Neuronal stem cell (in vitro differentiated cells): ENCODE data around the gene MAP1LC3C.

Experiments
- DNase-seq: peaks from one replicate; pipeline ENCODE4 v3.0.0-alpha.2; 2013; ENCODE audit warnings: low spot score
- H2AFZ ChIP-seq: one replicate; pipeline ENCODE4 v1.6.1; 2013; ENCODE audit warnings: mild to moderate bottlenecking, low read length, inconsistent platforms
- H2AK5ac ChIP-seq: 2 replicates; pipeline ENCODE4 v1.6.1; 2013; ENCODE audit warnings: low read depth, mild to moderate bottlenecking, inconsistent platforms, low read length, moderate library complexity, mixed read lengths
- H2BK120ac ChIP-seq: 2 replicates; pipeline ENCODE4 v1.6.1; 2013; ENCODE audit warnings: low read depth, mild to moderate bottlenecking, inconsistent platforms, low read length, moderate library complexity, mixed read lengths
- H2BK12ac ChIP-seq: one replicate; pipeline ENCODE4 v1.6.1; 2013; ENCODE audit warnings: low read length, inconsistent platforms
- H2BK15ac ChIP-seq: 2 replicates; pipeline ENCODE4 v1.6.1; 2013; ENCODE audit warnings: mild to moderate bottlenecking, low read length, inconsistent platforms, mixed read lengths
- H2BK5ac ChIP-seq: one replicate; pipeline ENCODE4 v1.6.1; 2013; ENCODE audit warnings: inconsistent platforms, mild to moderate bottlenecking, low read length, moderate library complexity
- H3K14ac ChIP-seq: one replicate; pipeline ENCODE4 v1.6.1; 2013; ENCODE audit warnings: low read length, inconsistent platforms
- H3K18ac ChIP-seq: 2 replicates; pipeline ENCODE4 v1.6.1; 2013; ENCODE audit warnings: low read length, inconsistent platforms
- H3K23ac ChIP-seq: 2 replicates; pipeline ENCODE4 v1.6.1; 2013; ENCODE audit warnings: low read depth, mild to moderate bottlenecking, mixed read lengths, low read length, inconsistent platforms; ENCODE audit not compliant: poor library complexity
- H3K27ac ChIP-seq: replicated peaks from 3 replicates; pipeline ENCODE4 v1.5.1; 2013; ENCODE audit warnings: low read length, inconsistent platforms
- H3K27me3 ChIP-seq, 3 experiments: 2 replicates each; pipeline ENCODE4 v1.6.1; 2013; ENCODE audit warnings: low read length in 3 of 3, mild to moderate bottlenecking in 2 of 3, inconsistent platforms in 1 of 3, low read depth in 1 of 3, mixed read lengths in 1 of 3, moderate library complexity in 1 of 3; ENCODE audit not compliant: control insufficient read depth in 3 of 3, insufficient read depth in 3 of 3
- H3K36me3 ChIP-seq, 2 donors: replicated peaks in 1 of 2; 2 replicates each; pipeline ENCODE4 v1.6.1; 2013; ENCODE audit warnings: low read length in 2 of 2; ENCODE audit not compliant: control insufficient read depth in 2 of 2, insufficient read depth in 2 of 2
- H3K4ac ChIP-seq: 2 replicates; pipeline ENCODE4 v1.6.1; 2013; ENCODE audit warnings: inconsistent platforms, mild to moderate bottlenecking, low read length, moderate library complexity
- H3K4me1 ChIP-seq, 2 donors: 1 replicate in 1 of 2; 2 replicates in 1 of 2; pipeline ENCODE4 v1.6.1; 2013; ENCODE audit warnings: low read length in 2 of 2, low read depth in 1 of 2; ENCODE audit not compliant: control insufficient read depth in 2 of 2, insufficient read depth in 1 of 2
- H3K4me2 ChIP-seq: one replicate; pipeline ENCODE4 v1.6.1; 2013; ENCODE audit warnings: mild to moderate bottlenecking, low read length, inconsistent platforms; ENCODE audit not compliant: insufficient read depth, poor library complexity, severe bottlenecking
- H3K4me3 ChIP-seq, 2 donors: 2 replicates each; pipeline ENCODE4 v1.5.1; 2013; ENCODE audit warnings: low read length in 2 of 2, mild to moderate bottlenecking in 2 of 2, inconsistent platforms in 1 of 2, moderate library complexity in 1 of 2
- H3K79me1 ChIP-seq: one replicate; pipeline ENCODE4 v1.6.1; 2013; ENCODE audit warnings: low read depth, mild to moderate bottlenecking, inconsistent platforms, low read length, moderate library complexity
- H3K9ac ChIP-seq: one replicate; pipeline ENCODE4 v1.6.1; 2013; ENCODE audit warnings: mild to moderate bottlenecking, low read depth, low read length, inconsistent platforms; ENCODE audit not compliant: poor library complexity
- H3K9me3 ChIP-seq, 2 donors: replicated peaks in 1 of 2; 2 replicates each; pipeline versions ENCODE3 to v1.6.1; 2013; ENCODE audit warnings: low read length in 2 of 2, mild to moderate bottlenecking in 2 of 2, inconsistent platforms in 1 of 2, low read depth in 1 of 2, mixed read lengths in 1 of 2, moderate library complexity in 1 of 2; ENCODE audit not compliant: control insufficient read depth in 2 of 2, insufficient read depth in 1 of 2
- H4K8ac ChIP-seq: one replicate; pipeline ENCODE4 v1.6.1; 2013; ENCODE audit warnings: low read depth, mild to moderate bottlenecking, inconsistent platforms, low read length, moderate library complexity
- H4K91ac ChIP-seq: one replicate; pipeline ENCODE4 v1.6.1; 2013; ENCODE audit warnings: low read length, low read depth, mild to moderate bottlenecking, inconsistent platforms; ENCODE audit not compliant: poor library complexity
- WGBS, 2 donors: extraction: QIAGEN DNeasy Blood & Tissue Kit; methylation state at CpG; one replicate each; pipeline ENCODE4 v1.1.7; 2013; ENCODE audit warnings: missing lambda C conversion rate in 2 of 2, mixed read lengths in 1 of 2; ENCODE audit not compliant: insufficient read length in 2 of 2, insufficient replicate concordance in 1 of 2; ENCODE audit errors: extremely low coverage in 2 of 2; 5-methylcytosine and 5-hydroxymethylcytosine counted together

Gene MAP1LC3C

DNA sequence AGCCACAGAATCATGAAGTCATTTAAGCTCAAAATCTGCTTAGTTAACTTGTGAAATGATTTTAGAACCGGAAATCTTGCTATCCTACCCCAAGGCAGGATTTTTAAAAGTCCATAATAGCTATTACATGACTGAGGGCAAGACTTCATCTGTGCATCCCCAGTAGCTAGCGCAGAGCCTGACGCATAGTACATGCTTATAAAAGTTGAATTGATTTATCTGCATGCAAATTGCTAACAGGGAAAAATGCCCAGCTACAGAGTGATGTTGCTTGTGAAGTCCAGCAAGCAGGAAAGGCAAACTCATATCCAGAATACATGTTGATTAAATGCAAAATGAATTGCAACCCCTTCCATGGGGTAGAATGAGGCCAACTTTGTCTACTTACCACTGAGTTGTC lies 8.1 kb upstream of the MAP1LC3C start:
- Histone ChIP-seq H2AFZ (no peak overlapping the region), H3K27me3 (no peaks in the 10 kb centered on the region), H2BK5ac (no peak overlapping the region), H3K23ac (no peak overlapping the region), H3K14ac (no peak overlapping the region), H3K9ac (no peak overlapping the region), H3K9me3 (no peaks in the 10 kb centered on the region), H2BK120ac (no peak overlapping the region), H2BK15ac (no peak overlapping the region), H2BK12ac (no peak overlapping the region), H3K4ac (no peak overlapping the region), H3K27ac (no peak overlapping the region), H4K8ac (no peak overlapping the region), H3K4me3 (no peak overlapping the region), H2AK5ac (no peak overlapping the region), H3K18ac (no peak overlapping the region), H4K91ac (no peak overlapping the region), H3K4me2 (no peak overlapping the region), H3K79me1 (no peaks in the 10 kb centered on the region), H3K36me3 (no peaks in the 10 kb centered on the region), H3K4me1 (no peaks in the 10 kb centered on the region)
- no peak for DNase-seq
- WGBS, 2 donors = no CpG with 5 or more reads among the region's 3 CpGs

DNA sequence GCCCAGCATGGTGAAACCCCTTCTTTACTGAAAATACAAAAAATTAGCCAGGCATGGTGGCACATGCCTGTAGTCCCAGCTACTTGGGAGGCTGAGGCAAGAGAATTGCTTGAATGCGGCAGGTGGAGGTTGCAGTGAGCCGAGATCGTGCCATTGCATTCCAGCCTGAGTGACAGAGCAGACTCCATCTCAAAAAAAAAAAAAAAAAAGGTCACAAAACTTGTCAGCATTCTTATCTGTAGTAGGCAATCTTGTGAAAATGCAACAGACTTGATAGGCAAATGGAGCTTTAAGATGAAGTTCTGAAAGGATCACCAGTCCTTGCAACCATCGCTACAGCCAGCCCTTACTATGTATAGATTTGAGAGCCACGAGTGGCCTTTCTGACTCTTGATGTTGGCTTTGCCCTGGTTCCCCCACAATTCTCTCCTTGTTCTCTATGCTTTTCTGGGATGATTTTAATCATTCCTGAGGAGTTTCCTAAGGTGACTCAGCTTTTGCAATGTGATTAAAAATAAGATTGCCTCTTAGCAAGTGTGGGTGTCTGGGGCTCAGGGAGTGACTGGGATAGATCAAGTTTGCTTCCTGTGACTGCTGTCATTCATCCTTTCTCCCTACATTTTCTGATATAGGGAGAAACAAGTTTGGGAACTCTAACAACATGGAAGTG lies 7.1 kb upstream of the MAP1LC3C start:
- Histone ChIP-seq H3K4me3 (no peak overlapping the region), H3K18ac (no peak overlapping the region), H3K27me3 (no peaks in the 10 kb centered on the region), H3K14ac (no peak overlapping the region), H4K8ac (no peak overlapping the region), H2BK15ac (no peak overlapping the region), H2AK5ac (no peak overlapping the region), H3K27ac (no peak overlapping the region), H3K79me1 (no peaks in the 10 kb centered on the region), H3K36me3 (no peaks in the 10 kb centered on the region), H3K4ac (no peak overlapping the region), H3K4me2 (no peak overlapping the region), H2BK120ac (no peak overlapping the region), H3K4me1 (no peaks in the 10 kb centered on the region), H2AFZ (no peak overlapping the region), H4K91ac (no peak overlapping the region), H3K9me3 (no peaks in the 10 kb centered on the region), H3K23ac (no peak overlapping the region), H2BK12ac (no peak overlapping the region), H3K9ac (no peak overlapping the region), H2BK5ac (no peak overlapping the region)
- no peak for DNase-seq
- no CpG with 5 or more reads among the region's 5 CpGs for WGBS, 2 donors

DNA sequence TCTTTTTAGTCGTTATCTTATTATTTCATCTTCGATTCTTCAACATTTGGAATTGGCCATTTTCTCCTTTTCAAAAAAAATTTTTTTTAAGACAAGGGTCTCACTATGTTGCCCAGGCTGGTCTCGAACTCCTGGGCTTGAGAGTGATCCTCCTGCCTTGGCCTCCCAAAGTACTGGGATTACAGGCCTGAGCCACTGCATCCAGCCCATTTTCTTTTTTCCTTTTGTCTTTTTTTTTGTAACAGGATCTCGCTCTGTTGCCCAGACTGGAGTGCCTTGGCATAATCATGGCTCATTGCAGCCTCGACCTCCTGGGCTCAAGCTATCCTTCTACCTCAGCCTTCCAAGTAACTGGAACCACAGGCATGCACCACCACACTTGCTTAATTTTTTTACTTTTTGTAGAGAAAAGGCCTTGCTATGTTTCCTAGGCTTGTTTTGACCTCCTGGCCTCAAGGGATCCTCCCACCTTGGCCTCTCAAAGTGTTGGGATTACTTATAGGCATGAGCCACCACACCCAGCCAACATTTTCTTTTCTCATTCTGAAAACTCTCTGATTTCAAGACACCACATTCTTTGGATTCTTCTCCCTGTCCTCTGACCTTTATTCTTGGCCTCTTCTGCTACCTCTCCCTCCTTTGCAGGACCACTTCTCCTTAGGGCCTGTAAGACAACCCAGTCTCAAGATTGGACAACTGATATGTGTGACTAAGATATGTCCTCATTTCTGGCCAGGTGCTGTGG lies 6.0 kb upstream of the MAP1LC3C start:
- Histone ChIP-seq H2BK12ac (no peak overlapping the region), H2BK5ac (no peak overlapping the region), H3K9me3 (no peaks in the 10 kb centered on the region), H2AFZ (no peak overlapping the region), H3K4me2 (no peak overlapping the region), H4K91ac (no peak overlapping the region), H3K18ac (no peak overlapping the region), H3K4me3 (no peak overlapping the region), H2AK5ac (no peak overlapping the region), H3K27ac (no peak overlapping the region), H2BK15ac (no peak overlapping the region), H3K9ac (no peak overlapping the region), H3K4me1 (peaks cover 0 to 3% of the 10 kb centered on the region in 2 donors), H4K8ac (no peak overlapping the region), H3K4ac (no peak overlapping the region), H3K23ac (no peak overlapping the region), H3K79me1 (no peaks in the 10 kb centered on the region), H3K14ac (no peak overlapping the region), H2BK120ac (no peak overlapping the region), H3K36me3 (no peaks in the 10 kb centered on the region), H3K27me3 (no peaks in the 10 kb centered on the region)
- DNase-seq = no peak
- WGBS, 2 donors = no CpG with 5 or more reads among the region's 5 CpGs

DNA sequence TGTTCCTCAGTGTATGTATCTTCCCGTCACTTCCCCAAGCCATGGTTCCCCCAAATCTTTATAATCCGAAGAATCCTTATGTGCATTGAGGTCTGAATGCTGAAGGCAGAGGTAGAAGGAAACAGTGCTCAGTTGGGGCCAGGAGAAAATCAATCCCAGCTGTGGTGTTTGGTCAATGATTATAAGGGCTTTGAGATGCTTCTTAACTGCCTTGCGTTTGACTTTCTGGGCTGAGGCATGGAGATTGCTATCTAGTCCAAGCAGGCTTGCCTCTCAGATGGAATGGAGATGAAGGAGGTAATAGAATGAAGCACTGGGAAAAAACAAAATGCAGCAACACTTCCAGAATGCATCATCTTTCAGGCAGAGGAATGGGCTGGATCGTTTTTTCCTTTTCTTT lies 3.6 kb upstream of the MAP1LC3C start:
- Histone ChIP-seq H2BK5ac (no peak overlapping the region), H3K9ac (no peak overlapping the region), H4K8ac (no peak overlapping the region), H3K18ac (no peak overlapping the region), H3K36me3 (no peaks in the 10 kb centered on the region), H3K4me1 (peaks cover 2 to 8% of the 10 kb centered on the region in 2 donors), H3K4me3 (no peak overlapping the region), H3K9me3 (no peaks in the 10 kb centered on the region), H2AFZ (no peak overlapping the region), H3K79me1 (no peaks in the 10 kb centered on the region), H3K27ac (no peak overlapping the region), H3K4ac (no peak overlapping the region), H3K23ac (no peak overlapping the region), H3K27me3 (no peaks in the 10 kb centered on the region), H2BK15ac (no peak overlapping the region), H2BK120ac (no peak overlapping the region), H2AK5ac (no peak overlapping the region), H2BK12ac (no peak overlapping the region), H3K14ac (no peak overlapping the region), H3K4me2 (no peak overlapping the region), H4K91ac (no peak overlapping the region)
- DNase-seq = no peak
- WGBS, 2 donors = no CpG with 5 or more reads among the region's 4 CpGs
